Neuronal stem cell (in vitro differentiated cells): ENCODE results near the gene EHD1. TPM values are rescaled to one million over a fixed set of nuclear protein-coding genes. Genes with fewer than 3 reads are reported as not detected.
A peak's percentile ranks its signal among the peaks of the same experiment; 100 is the strongest.

Experiments used
- DNase-seq: peaks from one replicate; pipeline ENCODE4 v3.0.0-alpha.2; 2013; ENCODE audit warnings: low spot score
- H2AFZ ChIP-seq: one replicate; pipeline ENCODE4 v1.6.1; 2013; ENCODE audit warnings: mild to moderate bottlenecking, low read length, inconsistent platforms
- H2AK5ac ChIP-seq: 2 replicates; pipeline ENCODE4 v1.6.1; 2013; ENCODE audit warnings: low read depth, mild to moderate bottlenecking, inconsistent platforms, low read length, moderate library complexity, mixed read lengths
- H2BK120ac ChIP-seq: 2 replicates; pipeline ENCODE4 v1.6.1; 2013; ENCODE audit warnings: low read depth, mild to moderate bottlenecking, inconsistent platforms, low read length, moderate library complexity, mixed read lengths
- H2BK12ac ChIP-seq: one replicate; pipeline ENCODE4 v1.6.1; 2013; ENCODE audit warnings: low read length, inconsistent platforms
- H2BK15ac ChIP-seq: 2 replicates; pipeline ENCODE4 v1.6.1; 2013; ENCODE audit warnings: mild to moderate bottlenecking, low read length, inconsistent platforms, mixed read lengths
- H2BK5ac ChIP-seq: one replicate; pipeline ENCODE4 v1.6.1; 2013; ENCODE audit warnings: inconsistent platforms, mild to moderate bottlenecking, low read length, moderate library complexity
- H3K14ac ChIP-seq: one replicate; pipeline ENCODE4 v1.6.1; 2013; ENCODE audit warnings: low read length, inconsistent platforms
- H3K18ac ChIP-seq: 2 replicates; pipeline ENCODE4 v1.6.1; 2013; ENCODE audit warnings: low read length, inconsistent platforms
- H3K23ac ChIP-seq: 2 replicates; pipeline ENCODE4 v1.6.1; 2013; ENCODE audit warnings: low read depth, mild to moderate bottlenecking, mixed read lengths, low read length, inconsistent platforms; ENCODE audit not compliant: poor library complexity
- H3K27ac ChIP-seq: replicated peaks from 3 replicates; pipeline ENCODE4 v1.5.1; 2013; ENCODE audit warnings: low read length, inconsistent platforms
- H3K27me3 ChIP-seq, 3 experiments: 2 replicates each; pipeline ENCODE4 v1.6.1; 2013; ENCODE audit warnings: low read length in 3 of 3, mild to moderate bottlenecking in 2 of 3, inconsistent platforms in 1 of 3, low read depth in 1 of 3, mixed read lengths in 1 of 3, moderate library complexity in 1 of 3; ENCODE audit not compliant: control insufficient read depth in 3 of 3, insufficient read depth in 3 of 3
- H3K36me3 ChIP-seq, 2 donors: replicated peaks in 1 of 2; 2 replicates each; pipeline ENCODE4 v1.6.1; 2013; ENCODE audit warnings: low read length in 2 of 2; ENCODE audit not compliant: control insufficient read depth in 2 of 2, insufficient read depth in 2 of 2
- H3K4ac ChIP-seq: 2 replicates; pipeline ENCODE4 v1.6.1; 2013; ENCODE audit warnings: inconsistent platforms, mild to moderate bottlenecking, low read length, moderate library complexity
- H3K4me1 ChIP-seq, 2 donors: 1 replicate in 1 of 2; 2 replicates in 1 of 2; pipeline ENCODE4 v1.6.1; 2013; ENCODE audit warnings: low read length in 2 of 2, low read depth in 1 of 2; ENCODE audit not compliant: control insufficient read depth in 2 of 2, insufficient read depth in 1 of 2
- H3K4me2 ChIP-seq: one replicate; pipeline ENCODE4 v1.6.1; 2013; ENCODE audit warnings: mild to moderate bottlenecking, low read length, inconsistent platforms; ENCODE audit not compliant: insufficient read depth, poor library complexity, severe bottlenecking
- H3K4me3 ChIP-seq, 2 donors: 2 replicates each; pipeline ENCODE4 v1.5.1; 2013; ENCODE audit warnings: low read length in 2 of 2, mild to moderate bottlenecking in 2 of 2, inconsistent platforms in 1 of 2, moderate library complexity in 1 of 2
- H3K79me1 ChIP-seq: one replicate; pipeline ENCODE4 v1.6.1; 2013; ENCODE audit warnings: low read depth, mild to moderate bottlenecking, inconsistent platforms, low read length, moderate library complexity
- H3K9ac ChIP-seq: one replicate; pipeline ENCODE4 v1.6.1; 2013; ENCODE audit warnings: mild to moderate bottlenecking, low read depth, low read length, inconsistent platforms; ENCODE audit not compliant: poor library complexity
- H3K9me3 ChIP-seq, 2 donors: replicated peaks in 1 of 2; 2 replicates each; pipeline versions ENCODE3 to v1.6.1; 2013; ENCODE audit warnings: low read length in 2 of 2, mild to moderate bottlenecking in 2 of 2, inconsistent platforms in 1 of 2, low read depth in 1 of 2, mixed read lengths in 1 of 2, moderate library complexity in 1 of 2; ENCODE audit not compliant: control insufficient read depth in 2 of 2, insufficient read depth in 1 of 2
- H4K8ac ChIP-seq: one replicate; pipeline ENCODE4 v1.6.1; 2013; ENCODE audit warnings: low read depth, mild to moderate bottlenecking, inconsistent platforms, low read length, moderate library complexity
- H4K91ac ChIP-seq: one replicate; pipeline ENCODE4 v1.6.1; 2013; ENCODE audit warnings: low read length, low read depth, mild to moderate bottlenecking, inconsistent platforms; ENCODE audit not compliant: poor library complexity
- WGBS, 2 donors: extraction: QIAGEN DNeasy Blood & Tissue Kit; methylation state at CpG; one replicate each; pipeline ENCODE4 v1.1.7; 2013; ENCODE audit warnings: missing lambda C conversion rate in 2 of 2, mixed read lengths in 1 of 2; ENCODE audit not compliant: insufficient read length in 2 of 2, insufficient replicate concordance in 1 of 2; ENCODE audit errors: extremely low coverage in 2 of 2; 5-methylcytosine and 5-hydroxymethylcytosine counted together
- small RNA-seq: library from polyadenylated mRNA; stranded (forward); fragments of <200 nt; extraction: miRNeasy Mini kit (QIAGEN cat#:217004); gene quantifications from one replicate; pipeline ENCODE3, GENCODE V24; 2013; ENCODE audit not compliant: insufficient read depth

EHD1 gene

DNA sequence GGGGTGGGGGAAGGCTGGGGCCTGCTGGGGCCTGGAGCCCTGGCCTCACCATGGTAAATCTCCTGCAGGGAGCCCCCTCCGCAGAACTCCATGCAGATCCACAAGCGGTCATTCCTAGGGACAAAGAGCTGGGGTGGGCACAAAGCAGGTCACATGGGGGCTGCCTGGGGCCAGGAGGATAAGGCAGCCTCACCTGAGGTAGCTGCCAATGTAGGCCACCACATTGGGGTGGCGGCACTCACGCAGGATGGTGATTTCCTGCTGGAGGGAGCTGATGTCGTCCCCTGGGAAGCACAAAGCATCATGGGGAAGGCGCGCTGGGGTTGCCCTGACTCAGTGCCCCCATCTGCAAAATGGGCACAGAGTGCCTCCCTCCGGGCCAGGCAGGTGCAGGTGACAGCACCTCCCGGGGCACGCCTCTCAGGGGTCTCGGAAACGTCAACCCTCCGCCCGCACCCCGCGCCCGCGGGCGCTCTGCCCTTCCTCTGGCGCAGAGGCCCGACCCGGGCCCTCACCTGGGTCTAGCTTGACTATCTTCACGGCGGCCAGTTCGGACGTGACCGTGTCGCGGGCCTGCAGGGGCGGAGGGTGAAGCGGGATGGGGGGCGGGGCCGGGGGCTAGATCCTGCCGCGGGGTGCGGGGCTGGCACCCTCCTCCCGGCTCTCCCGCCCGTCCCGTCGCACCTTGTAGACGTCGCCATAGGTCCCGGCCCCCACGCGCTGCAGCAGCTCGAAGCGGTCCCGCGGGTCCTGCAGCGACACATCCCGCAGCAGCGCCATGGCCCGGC, 75.9 kb downstream of the EHD1 start:
- H2BK120ac ChIP-seq: no peak overlapping the region
- H3K23ac ChIP-seq: peak overlapping the region; percentile 95
- peak overlapping the region; percentile 71 for H3K14ac ChIP-seq
- peak overlapping the region; percentile 94 for H2BK12ac ChIP-seq
- H3K36me3 ChIP-seq: peaks cover 26 to 37% of the 10 kb centered on the region in 2 donors
- peak overlapping the region; percentile 43 to 89 for H3K4me3 ChIP-seq
- H4K91ac ChIP-seq: no peak overlapping the region
- H3K9ac ChIP-seq: peak overlapping the region; percentile 84
- peak; percentile 37 for DNase-seq
- no peaks in the 10 kb centered on the region for H3K27me3 ChIP-seq
- peak overlapping the region; percentile 98 for H2AK5ac ChIP-seq
- no peak overlapping the region for H3K4ac ChIP-seq
- peak overlapping the region; percentile 67 for H2BK15ac ChIP-seq
- H4K8ac ChIP-seq: no peak overlapping the region
- no peak overlapping the region for H3K27ac ChIP-seq
- H3K18ac ChIP-seq: peak overlapping the region; percentile 97
- WGBS, 2 donors: no CpG with 5 or more reads among the region's 54 CpGs
- H3K9me3 ChIP-seq: no peaks in the 10 kb centered on the region
- H2BK5ac ChIP-seq: no peak overlapping the region
- peak overlapping the region; percentile 84 for H2AFZ ChIP-seq
- peak overlapping the region; percentile 80 for H3K4me2 ChIP-seq
- H3K79me1 ChIP-seq: peaks cover 7% of the 10 kb centered on the region
- peaks cover 7 to 10% of the 10 kb centered on the region in 2 donors for H3K4me1 ChIP-seq

Small RNA genes within 50 kb of the gene (small RNA-seq; reads per million reads assigned to genes)
- gene MIR6749: not detected
- gene MIR6750: 6.3 reads per million, percentile 33 among the genes with 10 or more reads in this experiment
